ENCODE data around the gene TRAF3.

The TRAF3 gene

DNA sequence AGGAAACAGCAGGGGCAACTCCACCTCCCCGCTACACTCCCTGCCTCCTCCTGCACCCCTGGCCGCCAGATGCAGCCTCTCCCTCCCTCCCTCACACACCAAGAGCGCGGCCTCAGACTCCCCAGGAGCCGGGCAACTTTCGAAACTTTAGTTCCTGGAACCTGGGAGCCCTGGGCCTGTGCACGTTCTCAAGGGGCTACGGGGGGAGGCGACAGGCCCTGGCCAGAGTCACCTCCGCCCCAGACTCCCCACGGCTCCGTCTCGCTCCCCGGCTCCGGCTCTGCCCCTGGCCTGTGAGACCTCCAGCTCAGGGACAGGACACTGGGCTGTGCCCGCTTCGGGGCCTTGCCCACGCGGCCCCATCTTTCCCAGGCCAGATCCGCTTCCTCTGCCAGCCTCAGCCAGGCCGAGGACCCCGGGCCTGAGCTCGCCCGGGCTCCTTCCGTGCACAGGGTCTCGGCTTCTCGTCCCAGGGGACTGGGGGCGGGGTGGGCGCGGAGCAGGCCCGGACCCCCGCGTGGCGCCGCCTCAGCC lies 150.7 kb downstream of the TRAF3 start:
- TF ChIP-seq RAD21 (IDR thresholded peaks at IDR 0.05; ENCODE audit: low read depth), result no peak
- no peak for TF ChIP-seq MAX (IDR thresholded peaks at IDR 0.05)
- TF ChIP-seq ZBTB7A (IDR thresholded peaks at IDR 0.05; ENCODE audit: low read depth), result peak; percentile 31; the same call in 1 of the 2 replicates
- TF ChIP-seq TCF12 (IDR thresholded peaks at IDR 0.05; ENCODE audit: low read depth), result peak; percentile 19; the same call in 1 of the 2 replicates

GRCh38 chr14:102928412-102929240 lies 151.4 kb downstream of the TRAF3 start:
- TF ChIP-seq CREB1 (IDR thresholded peaks at IDR 0.05; ENCODE audit: low read depth) (no peak), ZBTB7A (IDR thresholded peaks at IDR 0.05; ENCODE audit: low read depth) (peak; percentile 8; the same call in 1 of the 2 replicates), NFIC (IDR thresholded peaks at IDR 0.05) (no peak), MAX (IDR thresholded peaks at IDR 0.05) (peak; percentile 100), FOXM1 (IDR thresholded peaks at IDR 0.05; ENCODE audit: borderline replicate concordance, low read depth) (no peak), YY1 (IDR thresholded peaks at IDR 0.05; ENCODE audit: low read depth) (no peak), TCF12 (IDR thresholded peaks at IDR 0.05; ENCODE audit: low read depth) (peak; percentile 22; the same call in 1 of the 2 replicates), TEAD4 (IDR thresholded peaks at IDR 0.05) (no peak), EGR1 (IDR thresholded peaks at IDR 0.05) (peak; percentile 25; the same call in 1 of the 2 replicates), REST (IDR thresholded peaks at IDR 0.05; ENCODE audit: low read depth) (no peak), TAF1 (IDR thresholded peaks at IDR 0.05; ENCODE audit: low read depth) (peak; percentile 59; the same call in 1 of the 2 replicates), CEBPB (IDR thresholded peaks at IDR 0.05) (no peak), EP300 (IDR thresholded peaks at IDR 0.05; ENCODE audit: borderline replicate concordance) (no peak), RAD21 (IDR thresholded peaks at IDR 0.05; ENCODE audit: low read depth) (peak; percentile 31; the same call in 1 of the 2 replicates)
- TF ChIP-seq, protein P1, sequence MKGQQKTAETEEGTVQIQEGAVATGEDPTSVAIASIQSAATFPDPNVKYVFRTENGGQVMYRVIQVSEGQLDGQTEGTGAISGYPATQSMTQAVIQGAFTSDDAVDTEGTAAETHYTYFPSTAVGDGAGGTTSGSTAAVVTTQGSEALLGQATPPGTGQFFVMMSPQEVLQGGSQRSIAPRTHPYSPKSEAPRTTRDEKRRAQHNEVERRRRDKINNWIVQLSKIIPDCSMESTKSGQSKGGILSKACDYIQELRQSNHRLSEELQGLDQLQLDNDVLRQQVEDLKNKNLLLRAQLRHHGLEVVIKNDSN (IDR thresholded peaks at IDR 0.05), result peak; percentile 14; the same call in 1 of the 2 replicates

GRCh38 chr14:102929241-102930137 lies 152.2 kb downstream of the TRAF3 start:
- TF ChIP-seq YY1 (IDR thresholded peaks at IDR 0.05; ENCODE audit: low read depth) (no peak), ZBTB7A (IDR thresholded peaks at IDR 0.05; ENCODE audit: low read depth) (no peak), EGR1 (IDR thresholded peaks at IDR 0.05) (no peak), CREB1 (IDR thresholded peaks at IDR 0.05; ENCODE audit: low read depth) (no peak), EP300 (IDR thresholded peaks at IDR 0.05; ENCODE audit: borderline replicate concordance) (no peak), TEAD4 (IDR thresholded peaks at IDR 0.05) (no peak), TCF12 (IDR thresholded peaks at IDR 0.05; ENCODE audit: low read depth) (no peak), CEBPB (IDR thresholded peaks at IDR 0.05) (no peak), TAF1 (IDR thresholded peaks at IDR 0.05; ENCODE audit: low read depth) (no peak)
- TF ChIP-seq, protein P1 (IDR thresholded peaks at IDR 0.05), result no peak

DNA sequence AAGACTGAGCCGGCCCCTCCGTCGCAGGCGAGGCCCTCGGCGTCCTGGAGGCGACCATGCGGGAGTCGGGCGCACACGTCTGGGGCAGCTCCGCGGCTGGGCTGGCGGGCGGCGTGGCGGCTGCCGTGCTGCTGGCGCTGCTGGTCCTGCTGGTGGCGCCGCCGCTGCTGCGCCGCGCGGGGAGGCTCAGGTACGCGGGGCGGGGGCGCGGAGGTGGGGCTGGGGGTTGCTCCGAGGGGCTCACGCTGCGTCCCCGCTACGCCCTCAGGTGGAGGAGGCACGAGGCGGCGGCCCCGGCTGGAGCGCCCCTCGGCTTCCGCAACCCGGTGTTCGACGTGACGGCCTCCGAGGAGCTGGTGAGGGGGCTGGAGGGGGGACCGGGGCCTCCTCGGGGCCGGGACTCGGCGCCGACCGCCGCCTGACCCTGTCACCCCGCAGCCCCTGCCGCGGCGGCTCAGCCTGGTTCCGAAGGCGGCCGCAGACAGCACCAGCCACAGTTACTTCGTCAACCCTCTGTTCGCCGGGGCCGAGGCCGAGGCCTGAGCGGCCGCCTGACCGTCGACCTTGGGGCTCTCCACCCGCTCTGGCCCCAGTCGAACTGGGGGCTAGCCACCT lies 153.0 kb downstream of the TRAF3 start:
- TF ChIP-seq RAD21 (IDR thresholded peaks at IDR 0.05; ENCODE audit: low read depth) (no peak), EP300 (IDR thresholded peaks at IDR 0.05; ENCODE audit: borderline replicate concordance) (no peak), NFIC (IDR thresholded peaks at IDR 0.05) (no peak), FOXM1 (IDR thresholded peaks at IDR 0.05; ENCODE audit: borderline replicate concordance, low read depth) (no peak), CEBPB (IDR thresholded peaks at IDR 0.05) (no peak), REST (IDR thresholded peaks at IDR 0.05; ENCODE audit: low read depth) (no peak)
